COR-L47 (cell line): ENCODE data around the gene RBFOX2.
A peak's percentile ranks its signal among the peaks of the same experiment; 100 is the strongest.
"Not testable (repeated sequence)": the region's sequence is repeated elsewhere in the genome, so short reads cannot be mapped to it uniquely, and the experiment has no call there.

Source experiments
- DNase-seq: peaks from one replicate; lab custom pipeline; 2025; lab: John Stamatoyannopoulos, UW

The RBFOX2 gene

DNA sequence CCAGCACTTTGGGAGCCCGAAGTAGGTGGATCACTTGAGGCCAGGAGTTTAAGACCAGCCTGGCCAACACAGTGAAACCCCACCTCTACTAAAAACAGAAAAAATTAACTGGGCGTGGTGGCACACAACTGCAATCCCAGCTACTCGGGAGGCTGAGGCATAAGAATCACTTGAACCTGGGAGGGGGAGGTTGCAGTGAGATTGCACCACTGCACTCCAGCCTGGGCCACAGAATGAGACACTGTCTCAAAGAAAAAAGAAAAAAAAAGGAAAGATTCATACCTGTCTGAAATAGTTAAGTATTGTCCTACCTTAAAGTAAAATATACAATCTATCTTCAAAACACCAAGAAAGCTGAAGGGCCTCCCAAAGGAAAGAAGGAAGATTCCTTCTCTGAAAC lies 20.1 kb downstream of the RBFOX2 start:
- DNase-seq = no peak

DNA sequence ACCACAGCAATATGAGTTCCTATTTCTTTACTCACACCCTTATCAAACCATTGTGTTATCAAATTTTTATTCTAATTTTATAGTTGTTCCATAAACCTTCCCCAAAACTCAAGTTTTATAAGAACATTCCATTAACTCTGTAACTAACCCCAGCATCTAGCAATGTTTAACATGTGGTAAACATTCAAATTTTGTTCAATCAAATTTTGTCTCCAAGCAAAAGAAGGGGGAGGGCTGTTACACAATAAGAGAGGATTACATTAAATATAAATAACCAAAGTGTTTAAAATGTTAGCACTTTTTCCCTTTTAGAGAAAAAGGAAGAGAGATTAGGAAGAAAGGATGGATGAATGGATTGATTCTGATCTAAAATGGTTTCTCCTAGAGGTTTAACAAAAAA lies 20.5 kb downstream of the RBFOX2 start:
- no peak for DNase-seq

DNA sequence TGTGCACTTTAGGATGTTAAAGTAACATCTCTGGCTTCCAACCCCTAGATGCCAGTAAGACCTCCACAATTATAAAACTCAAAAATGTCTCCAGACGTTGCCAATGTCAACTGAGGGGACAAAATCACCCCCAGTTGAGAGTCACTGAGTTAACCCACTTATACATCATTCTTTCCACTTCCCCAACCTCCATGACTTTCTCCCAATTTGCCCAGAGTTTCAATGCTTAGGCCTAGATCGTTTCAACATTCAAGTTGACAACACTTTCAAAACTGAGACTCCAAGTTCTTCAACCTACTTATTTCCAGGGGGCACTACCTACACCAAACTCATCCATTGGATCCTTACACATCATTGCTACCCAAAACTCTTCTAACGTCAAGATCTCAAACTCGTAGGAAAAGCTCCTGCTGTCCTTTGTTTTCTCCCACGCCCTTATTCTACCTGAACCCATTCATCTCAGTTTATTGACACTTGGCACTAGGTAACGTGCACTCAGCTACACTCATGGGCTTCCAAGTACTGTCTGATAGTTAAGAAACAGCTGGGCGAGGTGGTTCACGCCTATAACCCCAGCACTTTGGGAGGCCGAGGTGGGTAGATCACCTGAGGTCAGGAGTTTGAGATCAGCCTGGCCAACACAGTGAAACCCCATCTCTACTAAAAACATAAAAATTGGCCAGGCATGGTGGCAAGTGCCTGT lies 24.5 kb downstream of the RBFOX2 start:
- no peak for DNase-seq

DNA sequence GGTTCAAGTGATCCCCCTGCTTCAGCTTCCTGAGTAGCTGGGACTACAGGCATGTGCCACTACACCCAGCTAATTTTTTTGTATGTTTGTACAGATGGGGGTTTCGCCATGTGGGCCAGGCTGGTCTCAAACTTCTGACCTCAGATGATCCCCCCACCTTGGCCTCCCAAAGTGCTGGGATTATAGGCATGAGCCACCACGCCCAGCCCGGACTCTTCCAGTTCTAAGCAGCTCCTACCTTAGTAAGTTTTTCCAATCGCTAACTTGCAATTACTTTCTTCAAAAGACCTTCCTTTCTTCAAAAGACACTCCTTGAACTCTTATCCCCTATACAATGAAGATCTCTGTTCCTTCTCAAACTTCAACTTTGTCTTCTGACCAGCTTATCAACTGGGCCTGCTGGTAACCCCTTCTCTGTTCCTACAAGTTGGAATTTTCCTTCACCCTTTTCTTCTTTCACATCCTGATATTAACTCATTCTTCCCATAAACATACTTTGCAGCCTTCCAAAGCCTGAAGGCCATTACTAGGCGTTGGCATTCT lies 25.8 kb downstream of the RBFOX2 start:
- DNase-seq = no peak

DNA sequence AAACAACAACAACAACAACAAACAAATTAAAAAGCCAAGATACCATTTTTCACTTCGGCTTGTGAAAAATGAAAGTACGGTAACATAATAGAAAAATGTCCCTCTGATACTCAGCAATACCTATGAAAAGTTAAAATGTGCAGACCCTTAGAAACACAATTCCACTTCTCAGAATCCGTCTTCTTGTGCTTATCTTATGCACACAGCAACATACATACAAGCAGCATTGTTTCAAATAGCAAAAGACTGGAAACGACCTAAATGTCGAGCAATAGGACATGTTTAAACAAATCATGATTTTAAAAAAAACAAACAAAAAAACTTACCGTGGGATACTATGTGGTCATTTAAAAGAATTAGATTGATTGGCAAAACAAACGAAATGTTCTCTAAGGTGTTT lies 26.5 kb downstream of the RBFOX2 start:
- no peak for DNase-seq

DNA sequence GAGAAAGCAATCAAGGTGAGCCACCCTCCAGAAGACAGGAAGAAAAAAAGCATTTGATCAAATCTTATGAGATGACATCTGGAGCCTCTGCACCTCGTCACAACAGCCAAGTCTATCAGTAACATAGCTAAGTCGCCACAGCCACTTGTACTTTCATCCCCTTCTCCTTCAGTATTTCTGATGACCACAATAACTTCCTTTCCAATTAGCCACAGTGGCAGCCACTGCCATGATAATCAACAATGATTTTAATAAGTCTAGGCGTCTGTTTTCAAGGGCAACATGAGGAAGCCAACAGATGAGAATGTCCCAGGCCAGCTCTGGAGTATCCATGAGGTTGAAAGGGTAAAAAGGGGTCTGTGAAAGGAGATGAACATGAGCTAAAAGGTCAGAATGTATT lies 29.9 kb downstream of the RBFOX2 start:
- no peak for DNase-seq

DNA sequence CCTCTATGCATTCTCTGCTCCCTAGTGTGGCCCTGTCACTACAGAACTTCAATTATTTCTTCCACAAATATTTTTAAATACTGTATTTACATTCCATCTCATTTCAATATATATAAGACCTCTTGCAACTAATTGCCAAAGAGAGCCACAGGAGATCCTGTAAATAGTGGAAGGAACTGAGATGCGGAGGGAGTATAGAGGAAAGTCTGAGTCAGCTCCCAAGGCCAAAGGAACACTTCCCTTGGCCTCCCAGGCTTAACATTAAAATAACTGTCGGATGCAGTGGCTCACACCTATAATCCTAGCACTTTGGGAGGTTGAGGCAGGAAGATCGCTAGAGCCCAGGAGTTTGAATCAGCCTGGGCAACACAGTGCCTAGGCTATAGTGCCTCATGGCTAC lies 31.2 kb downstream of the RBFOX2 start:
- DNase-seq = no peak

DNA sequence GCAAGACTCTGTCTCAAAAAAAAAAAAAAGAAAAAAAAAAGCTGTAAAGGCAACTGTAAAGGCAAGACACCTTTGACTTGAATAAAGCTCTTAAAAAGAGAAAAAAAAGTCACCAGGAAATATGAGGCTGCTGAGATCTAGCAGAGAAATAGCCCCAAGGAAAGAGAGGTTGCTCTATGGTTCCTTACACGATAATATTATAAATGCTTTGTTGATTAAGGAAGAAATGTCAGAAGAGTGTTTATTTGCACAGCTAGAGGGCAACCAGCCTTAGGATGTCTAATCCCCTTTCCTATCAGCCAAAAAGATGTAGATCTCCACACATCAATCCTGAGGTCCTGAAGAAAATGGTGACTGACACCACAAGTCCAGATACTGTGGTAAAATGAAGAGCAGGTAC lies 32.0 kb downstream of the RBFOX2 start:
- no peak for DNase-seq

DNA sequence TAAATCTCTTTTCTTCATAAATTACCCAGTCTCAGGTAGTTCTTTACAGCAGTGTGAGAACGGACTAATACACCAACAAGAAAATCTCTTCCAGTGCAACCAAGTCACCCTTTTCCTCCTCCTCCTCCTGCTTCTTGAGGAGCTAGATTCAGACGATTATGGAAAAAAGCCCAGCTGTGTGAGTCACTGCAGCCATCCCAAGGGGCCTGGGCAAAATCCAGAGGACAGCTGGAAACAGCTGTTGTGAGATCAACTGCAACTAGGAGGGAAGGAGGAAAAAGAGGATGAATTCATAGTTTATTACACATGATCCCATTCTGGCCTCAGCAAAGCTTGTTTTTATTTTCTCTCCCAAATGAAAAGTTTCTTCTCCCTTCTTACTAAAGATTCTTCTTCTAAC lies 32.9 kb downstream of the RBFOX2 start:
- no peak for DNase-seq

DNA sequence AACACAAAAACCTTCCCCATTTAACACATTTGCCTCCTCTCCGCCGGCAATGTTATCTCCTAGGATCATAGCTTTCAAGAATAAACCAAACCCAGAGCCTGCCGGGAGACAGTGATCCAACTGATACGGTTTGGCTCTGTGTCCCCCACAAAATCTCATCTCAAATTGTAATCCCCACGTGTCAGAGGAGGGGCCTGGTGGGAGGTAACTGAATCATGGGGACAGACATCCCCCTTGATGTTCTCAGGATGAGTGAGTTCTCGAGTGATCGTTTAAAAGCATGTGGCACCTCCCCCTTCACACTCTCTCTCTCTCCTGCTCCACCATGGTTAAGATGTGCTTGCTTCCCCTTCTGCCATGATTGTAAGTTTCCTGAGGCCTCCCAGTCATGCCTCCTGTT lies 33.3 kb downstream of the RBFOX2 start:
- DNase-seq = no peak

DNA sequence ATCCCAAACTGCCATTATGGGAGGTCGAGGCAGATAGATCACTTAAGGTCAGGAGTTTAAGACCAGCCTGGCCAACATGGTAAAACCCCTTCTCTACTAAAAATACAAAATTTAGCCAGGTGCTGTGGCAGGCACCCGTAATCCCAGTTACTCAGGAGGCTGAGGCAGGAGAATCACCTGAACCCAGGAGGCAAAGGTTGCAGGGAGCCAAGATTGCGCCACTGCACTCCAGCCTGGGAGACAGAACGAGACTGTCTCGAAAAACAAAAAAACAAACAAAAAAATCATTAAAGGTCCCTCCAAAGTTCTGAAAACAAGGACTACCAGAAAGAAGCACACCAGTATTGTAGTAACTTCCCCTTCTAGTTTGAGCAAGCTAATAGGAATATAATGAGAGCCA lies 34.9 kb downstream of the RBFOX2 start:
- DNase-seq = not testable (repeated sequence)

DNA sequence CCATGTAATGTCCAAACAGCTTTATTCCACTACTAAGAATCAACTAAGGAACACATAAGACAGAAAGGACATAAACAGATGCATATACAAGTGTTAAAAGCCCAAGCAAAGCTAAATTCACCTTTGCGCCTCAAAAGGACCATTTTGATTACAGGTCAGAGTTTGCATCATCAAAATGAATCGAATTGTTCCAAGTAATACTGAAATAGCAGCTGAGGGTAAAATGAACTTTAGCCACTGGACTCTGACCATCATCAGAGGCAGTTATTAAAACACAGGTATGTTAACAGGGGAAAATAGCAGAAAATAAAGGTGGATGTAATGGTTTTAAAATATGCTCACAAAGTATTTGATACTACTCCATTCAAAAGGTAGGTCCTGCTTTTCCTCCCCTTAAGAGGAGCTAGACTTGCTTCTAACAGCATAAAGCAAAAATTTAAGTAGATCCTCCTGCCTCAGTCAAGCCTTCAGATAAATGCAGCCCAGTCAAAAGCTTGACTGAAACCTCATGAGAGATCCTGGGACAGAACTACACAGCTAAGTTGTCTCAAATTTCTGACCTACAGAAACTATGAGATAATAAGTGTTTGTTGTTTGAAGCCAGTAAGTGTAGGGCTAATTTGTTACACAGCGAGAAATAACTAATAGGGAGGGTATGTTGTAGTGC lies 35.4 kb downstream of the RBFOX2 start:
- no peak for DNase-seq

DNA sequence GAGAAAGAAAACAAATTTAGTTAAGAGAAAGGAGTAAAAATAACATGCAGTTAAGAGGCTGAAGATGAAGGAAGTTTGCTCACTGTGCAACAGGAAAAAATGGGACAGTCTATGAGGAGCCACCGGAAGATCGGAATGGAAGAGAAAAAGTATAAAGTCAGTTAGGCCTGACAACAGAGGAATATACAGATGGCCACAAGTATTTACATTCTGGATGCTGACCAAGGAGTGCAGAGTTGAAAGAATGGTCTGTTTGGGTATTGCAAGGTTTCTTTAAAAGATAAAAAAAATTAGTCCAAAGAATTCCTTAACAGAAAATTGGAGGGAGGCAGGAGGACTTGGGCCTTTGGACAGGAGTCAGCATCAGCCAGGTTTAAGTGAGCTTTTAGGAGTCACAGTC lies 37.5 kb downstream of the RBFOX2 start:
- no peak for DNase-seq

DNA sequence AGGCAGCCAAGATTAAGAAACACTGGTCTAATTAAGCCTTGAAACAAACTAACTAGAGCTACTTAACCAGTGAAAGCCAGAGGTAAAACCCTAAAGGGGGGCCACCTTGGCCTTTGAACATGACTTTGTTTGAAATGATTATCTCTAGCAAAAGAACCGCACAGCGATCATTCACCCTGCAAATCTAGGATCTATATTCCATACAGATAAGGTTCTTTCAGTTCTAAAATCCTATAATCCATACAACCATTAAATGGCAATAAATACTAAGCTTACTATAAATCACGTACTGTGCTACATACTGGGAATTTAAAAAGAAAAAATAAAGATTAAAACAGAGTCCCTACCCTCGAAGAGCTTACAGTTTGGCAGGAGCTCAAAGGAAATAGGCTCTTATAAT lies 40.6 kb downstream of the RBFOX2 start:
- no peak for DNase-seq

DNA sequence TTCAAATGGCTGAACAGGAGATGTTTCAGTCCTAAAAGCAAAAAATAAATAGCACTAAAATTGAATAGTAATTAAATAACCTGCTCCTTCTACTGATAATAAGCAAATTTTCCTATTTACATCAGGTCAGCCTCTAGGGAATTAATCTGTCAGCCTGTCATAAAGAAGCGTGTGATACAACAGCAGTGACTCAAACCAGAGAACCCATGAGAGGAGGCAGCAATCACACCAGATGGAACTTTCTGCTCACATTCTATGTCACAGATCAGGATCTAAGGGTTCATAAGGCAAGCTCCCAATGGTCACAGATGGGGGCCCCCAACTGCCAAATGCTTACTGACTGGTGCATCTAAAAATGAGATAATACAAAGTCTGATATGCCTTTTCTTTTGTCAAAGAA lies 41.1 kb downstream of the RBFOX2 start:
- DNase-seq = no peak

DNA sequence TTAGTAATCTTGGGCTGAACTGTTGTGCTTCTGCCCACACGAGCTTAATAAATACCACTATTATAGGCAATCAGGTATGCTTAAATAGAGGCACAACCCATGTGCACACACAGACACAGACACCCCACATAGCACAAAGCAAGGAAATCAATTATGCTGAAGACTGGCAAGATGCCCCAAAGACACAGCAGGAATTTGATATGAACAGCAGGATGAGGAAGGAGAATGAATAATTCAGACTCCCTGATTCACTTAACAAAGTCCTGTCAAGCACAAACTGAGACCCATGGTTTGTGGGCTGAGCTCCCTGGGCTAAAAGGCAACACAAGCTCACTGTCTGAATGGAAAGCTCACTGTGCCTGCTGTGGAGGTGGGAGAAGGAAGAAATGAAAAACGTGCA lies 42.5 kb downstream of the RBFOX2 start:
- DNase-seq = peak; percentile 30

DNA sequence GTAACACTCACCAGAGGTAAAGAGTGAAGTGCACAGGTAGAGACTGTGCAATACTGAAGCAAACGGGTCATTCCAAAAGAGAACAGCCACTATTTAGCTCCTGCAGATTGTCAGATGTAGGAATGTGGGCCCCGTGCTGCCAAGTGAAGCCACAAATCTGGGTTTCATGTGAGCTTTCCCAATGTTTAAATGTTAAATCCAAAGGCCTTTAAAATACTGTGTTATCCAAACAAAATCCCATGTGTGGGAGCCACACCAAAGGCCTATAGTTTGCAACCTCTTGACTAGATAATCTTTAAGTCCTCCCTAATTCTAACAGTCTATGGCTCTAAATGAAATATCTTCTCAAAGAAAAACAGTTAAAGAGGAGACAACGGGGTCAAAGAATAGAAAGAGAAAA lies 43.3 kb downstream of the RBFOX2 start:
- DNase-seq = no peak

DNA sequence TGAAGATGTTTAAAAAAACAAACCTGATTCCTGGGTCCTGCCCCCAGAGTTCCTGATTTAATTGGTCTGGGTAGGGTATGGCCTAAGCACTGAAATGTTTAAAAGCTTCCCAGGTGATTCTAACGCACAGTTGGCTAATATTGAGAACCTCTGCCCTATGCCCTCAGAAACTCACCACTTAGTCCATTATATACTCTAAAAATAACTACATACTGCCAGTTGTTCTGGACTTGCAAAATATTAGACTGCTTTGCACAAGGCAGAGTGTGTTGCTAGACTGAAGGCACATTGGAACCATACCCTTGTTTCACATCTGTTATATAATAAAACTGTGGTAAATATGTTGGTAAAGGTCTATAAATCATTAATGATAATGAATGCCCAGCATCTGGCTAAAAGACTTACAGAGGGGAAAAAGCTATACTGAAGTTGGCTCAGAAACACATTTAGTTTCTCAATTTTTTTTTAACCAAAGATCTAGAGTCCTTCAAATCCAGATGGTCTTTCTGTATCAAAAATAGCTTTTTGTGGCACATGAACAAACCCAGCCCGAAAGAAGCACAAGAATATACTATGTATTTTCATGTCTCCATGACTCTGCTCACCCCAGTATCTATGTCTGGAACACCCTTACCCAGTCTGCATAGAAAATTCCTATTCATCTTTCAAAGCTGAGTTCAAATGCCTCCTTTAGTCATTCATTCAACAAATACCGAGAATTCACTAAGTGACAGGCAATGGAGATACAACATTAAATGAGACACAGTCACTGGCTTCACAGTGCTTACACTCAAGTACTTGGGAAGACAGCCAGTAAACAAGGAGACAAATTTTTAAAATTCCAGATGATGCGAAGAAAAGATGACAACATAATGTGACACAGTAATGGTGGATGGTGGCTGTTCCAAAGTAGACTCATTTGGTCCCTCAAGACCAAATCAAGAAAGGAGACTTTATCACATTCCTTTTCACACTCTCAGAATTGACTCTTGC lies 44.1 kb downstream of the RBFOX2 start:
- DNase-seq = no peak

DNA sequence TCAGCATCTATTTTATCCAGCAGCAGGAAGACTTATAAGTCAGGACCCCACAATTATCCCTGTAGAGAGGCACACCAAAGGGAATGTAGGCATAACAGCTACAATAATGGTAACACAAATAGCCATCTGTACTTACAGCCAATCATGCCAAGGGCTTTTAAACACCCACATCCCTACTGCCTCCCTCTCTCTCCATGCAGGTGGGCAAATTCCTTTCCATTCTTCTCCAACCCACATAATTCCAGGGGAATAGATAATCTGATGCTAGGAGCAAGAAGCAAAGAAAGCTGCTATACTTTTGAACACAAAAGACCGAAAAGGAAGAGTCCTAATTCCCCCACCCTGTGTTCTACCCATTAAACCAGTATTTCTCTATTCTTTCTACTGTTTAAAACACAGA lies 46.7 kb downstream of the RBFOX2 start:
- no peak for DNase-seq

DNA sequence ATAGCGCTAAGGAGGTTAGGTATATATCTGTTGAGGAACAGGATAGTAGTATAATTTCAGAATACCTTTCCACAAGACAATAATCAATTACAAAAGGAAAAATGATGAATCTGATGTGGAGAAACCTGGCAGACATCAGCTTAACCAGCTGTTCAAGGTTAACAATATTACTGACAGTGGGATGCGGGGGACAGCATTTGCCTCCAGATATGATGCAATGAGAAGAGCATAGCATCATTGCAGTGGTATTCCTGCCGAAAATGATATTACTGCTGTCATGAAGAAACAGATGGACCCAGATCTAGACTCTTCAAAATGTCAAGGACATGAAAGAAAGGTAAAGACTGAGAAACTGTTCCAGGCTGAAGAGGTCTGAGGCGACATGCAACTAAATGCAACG lies 49.7 kb downstream of the RBFOX2 start:
- no peak for DNase-seq

DNA sequence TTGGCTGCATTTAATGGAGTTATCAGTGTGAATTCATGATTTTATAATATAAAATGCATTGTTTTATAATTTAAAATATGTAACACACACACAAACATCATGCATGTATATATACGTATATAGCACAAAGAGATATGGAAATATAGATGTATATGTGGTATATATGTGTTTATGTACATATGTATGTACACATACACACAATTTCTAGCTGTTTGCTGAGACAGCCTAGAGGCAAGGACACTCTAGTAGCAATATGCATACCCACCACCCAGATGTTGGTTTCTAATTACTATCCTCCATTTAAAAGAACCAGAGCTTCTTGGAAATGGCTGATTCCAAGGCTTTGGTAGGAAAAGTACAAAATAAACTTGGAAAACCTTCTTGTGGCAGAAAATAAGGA lies 50.4 kb downstream of the RBFOX2 start:
- no peak for DNase-seq

DNA sequence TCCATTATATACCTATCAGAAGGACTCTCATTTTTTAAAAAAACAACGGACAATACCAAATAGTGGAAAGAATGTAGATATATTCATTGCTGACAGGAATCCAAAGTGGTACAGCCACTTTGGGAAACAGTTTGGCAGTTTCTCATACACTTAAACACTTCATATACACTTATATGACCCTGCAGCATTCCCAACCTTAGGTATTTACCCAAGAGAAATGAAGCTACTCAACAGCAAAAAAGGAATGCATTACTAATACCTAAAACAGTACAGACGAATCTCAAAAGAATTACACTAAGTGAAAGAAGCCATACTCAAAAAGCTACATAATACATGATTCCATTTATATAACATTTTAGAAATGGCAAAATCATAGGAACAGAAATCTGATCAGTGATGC lies 51.5 kb downstream of the RBFOX2 start:
- DNase-seq = no peak

DNA sequence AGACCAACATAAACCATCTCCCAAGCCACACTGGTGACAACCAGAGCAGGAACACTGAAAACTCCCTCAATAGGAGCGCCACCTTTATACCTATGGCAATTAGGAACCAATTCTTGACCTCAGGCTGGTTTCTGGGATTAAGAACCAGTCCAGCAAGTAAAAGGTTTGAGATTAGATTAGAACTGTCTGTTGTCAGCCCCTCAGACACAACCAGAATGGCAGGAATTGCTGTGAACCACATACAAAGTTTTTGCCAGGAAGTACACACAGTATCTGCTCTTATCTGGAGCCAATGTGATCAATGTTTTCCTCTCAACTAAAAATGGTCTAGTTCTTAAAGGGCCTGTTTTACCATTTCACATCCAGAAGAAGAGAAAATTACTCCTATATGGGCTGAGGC lies 55.2 kb downstream of the RBFOX2 start:
- no peak for DNase-seq
